ENCODE data around the gene TMEM117. TPM values are rescaled to one million over a fixed set of nuclear protein-coding genes. Genes with fewer than 3 reads are reported as not detected.
"Not testable (repeated sequence)": the region's sequence is repeated elsewhere in the genome, so short reads cannot be mapped to it uniquely, and the experiment has no call there.

TMEM117 gene
- total RNA-seq, 1 experiment from 2014 or later, result 1.1 TPM

DNA sequence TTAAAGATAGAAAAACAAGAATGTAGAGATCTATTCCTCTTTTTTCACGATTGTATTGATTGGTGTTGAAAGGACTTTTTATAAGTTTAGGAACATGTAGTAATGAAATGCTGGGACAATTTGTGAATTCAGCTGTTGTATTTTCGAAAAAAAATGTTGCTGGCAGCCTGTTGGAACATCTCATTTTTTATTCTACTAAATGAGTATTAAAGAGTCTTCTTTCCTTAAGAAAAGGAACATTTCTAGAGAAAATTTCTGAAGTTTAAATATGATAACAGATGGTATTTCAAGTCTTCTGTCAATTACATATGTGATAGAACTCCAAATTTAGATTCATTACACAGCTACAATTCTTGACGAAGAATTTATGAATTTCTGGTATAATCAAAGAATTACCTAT is 189.6 kb downstream of the TMEM117 start:
- CTCF ChIA-PET, result interaction anchor here (0.6 kb wide), 1 partner anchor 9 kb away, joined by 3 read pairs; no protein-coding TSS in a partner anchor
- DNase-seq, result no peak
- H3K27me3 Mint-ChIP-seq (ENCODE audit: unreplicated experiment), result no peaks in the 10 kb centered on the region

DNA sequence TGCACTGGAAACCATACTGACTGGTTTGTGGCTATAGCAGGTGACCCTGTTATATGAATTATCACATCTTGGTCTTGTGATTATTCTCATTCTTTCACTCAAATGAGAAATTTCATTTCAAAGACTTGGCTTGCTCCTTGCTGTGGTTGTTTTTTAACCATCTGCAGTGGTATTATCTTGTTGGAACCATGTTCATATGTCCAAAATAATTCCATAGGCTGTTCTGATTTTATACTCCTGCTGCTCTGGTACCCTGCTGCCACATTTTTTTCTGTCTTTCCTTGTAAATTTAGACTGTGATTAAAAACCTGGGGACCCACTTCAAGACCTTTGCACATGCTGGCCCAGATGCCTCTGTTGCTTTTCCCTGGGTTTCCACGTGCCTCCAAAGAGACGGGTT is 190.2 kb downstream of the TMEM117 start:
- intact Hi-C loops (cut with micrococcal nuclease; ENCODE audit: unreplicated experiment), result no loop called here
- no TSS peak for BruUV-seq (replicated peaks)
- no peaks in the 10 kb centered on the region for H3K9me3 Mint-ChIP-seq (ENCODE audit: low read depth, unreplicated experiment)
- DNase-seq, result no peak
- no peaks in the 10 kb centered on the region for H3K27me3 Mint-ChIP-seq (ENCODE audit: unreplicated experiment)
- no peaks in the 10 kb centered on the region for H3K36me3 Mint-ChIP-seq (ENCODE audit: insufficient read depth, unreplicated experiment)
- CTCF ChIA-PET, result no interaction called here
- no peaks in the 10 kb centered on the region for H3K4me1 Mint-ChIP-seq (ENCODE audit: low read depth, unreplicated experiment)
- TF ChIP-seq, protein P1, sequence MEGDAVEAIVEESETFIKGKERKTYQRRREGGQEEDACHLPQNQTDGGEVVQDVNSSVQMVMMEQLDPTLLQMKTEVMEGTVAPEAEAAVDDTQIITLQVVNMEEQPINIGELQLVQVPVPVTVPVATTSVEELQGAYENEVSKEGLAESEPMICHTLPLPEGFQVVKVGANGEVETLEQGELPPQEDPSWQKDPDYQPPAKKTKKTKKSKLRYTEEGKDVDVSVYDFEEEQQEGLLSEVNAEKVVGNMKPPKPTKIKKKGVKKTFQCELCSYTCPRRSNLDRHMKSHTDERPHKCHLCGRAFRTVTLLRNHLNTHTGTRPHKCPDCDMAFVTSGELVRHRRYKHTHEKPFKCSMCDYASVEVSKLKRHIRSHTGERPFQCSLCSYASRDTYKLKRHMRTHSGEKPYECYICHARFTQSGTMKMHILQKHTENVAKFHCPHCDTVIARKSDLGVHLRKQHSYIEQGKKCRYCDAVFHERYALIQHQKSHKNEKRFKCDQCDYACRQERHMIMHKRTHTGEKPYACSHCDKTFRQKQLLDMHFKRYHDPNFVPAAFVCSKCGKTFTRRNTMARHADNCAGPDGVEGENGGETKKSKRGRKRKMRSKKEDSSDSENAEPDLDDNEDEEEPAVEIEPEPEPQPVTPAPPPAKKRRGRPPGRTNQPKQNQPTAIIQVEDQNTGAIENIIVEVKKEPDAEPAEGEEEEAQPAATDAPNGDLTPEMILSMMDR (IDR thresholded peaks at IDR 0.05; ENCODE audit: unreplicated experiment), result no peak
- no peak overlapping the region for H3K4me3 Mint-ChIP-seq (ENCODE audit: low read depth, unreplicated experiment)
- H3K27ac Mint-ChIP-seq (ENCODE audit: unreplicated experiment), result no peak overlapping the region

More for the DNA sequence above, 189.6 kb downstream of the TMEM117 start:
- BruUV-seq (replicated peaks), result no TSS peak
- Mint-ChIP-seq H3K27ac (ENCODE audit: unreplicated experiment) (no peak overlapping the region), H3K4me3 (ENCODE audit: low read depth, unreplicated experiment) (no peak overlapping the region), H3K36me3 (ENCODE audit: insufficient read depth, unreplicated experiment) (no peaks in the 10 kb centered on the region), H3K4me1 (ENCODE audit: low read depth, unreplicated experiment) (no peaks in the 10 kb centered on the region), H3K9me3 (ENCODE audit: low read depth, unreplicated experiment) (no peaks in the 10 kb centered on the region)
- intact Hi-C loops (cut with micrococcal nuclease; ENCODE audit: unreplicated experiment), result no loop called here
- TF ChIP-seq, protein P1 (IDR thresholded peaks at IDR 0.05; ENCODE audit: unreplicated experiment), result no peak

DNA sequence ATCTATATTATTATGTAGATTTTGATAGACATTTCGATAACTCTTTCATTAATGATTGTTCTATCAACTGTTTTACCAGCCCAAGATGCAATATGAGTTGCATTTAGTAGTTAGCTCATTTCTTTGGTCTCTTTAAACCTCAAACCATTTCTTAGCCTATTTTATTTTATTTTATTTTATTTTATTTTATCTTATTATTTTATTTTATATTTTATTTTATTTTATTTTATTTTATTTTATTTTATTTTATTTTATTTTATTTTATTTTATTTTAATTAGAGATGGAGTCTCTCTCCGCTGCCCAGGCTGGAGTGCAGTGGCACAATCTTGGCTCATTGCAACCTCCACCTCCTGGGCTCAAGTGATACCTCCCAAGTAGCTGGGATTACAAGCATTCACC is 191.0 kb downstream of the TMEM117 start:
- H3K4me3 Mint-ChIP-seq (ENCODE audit: low read depth, unreplicated experiment); CTCF ChIA-PET; H3K27ac Mint-ChIP-seq (ENCODE audit: unreplicated experiment); H3K36me3 Mint-ChIP-seq (ENCODE audit: insufficient read depth, unreplicated experiment); intact Hi-C loops (cut with micrococcal nuclease; ENCODE audit: unreplicated experiment); H3K27me3 Mint-ChIP-seq (ENCODE audit: unreplicated experiment); BruUV-seq (replicated peaks); DNase-seq; H3K9me3 Mint-ChIP-seq (ENCODE audit: low read depth, unreplicated experiment); H3K4me1 Mint-ChIP-seq (ENCODE audit: low read depth, unreplicated experiment): not testable (repeated sequence)

DNA sequence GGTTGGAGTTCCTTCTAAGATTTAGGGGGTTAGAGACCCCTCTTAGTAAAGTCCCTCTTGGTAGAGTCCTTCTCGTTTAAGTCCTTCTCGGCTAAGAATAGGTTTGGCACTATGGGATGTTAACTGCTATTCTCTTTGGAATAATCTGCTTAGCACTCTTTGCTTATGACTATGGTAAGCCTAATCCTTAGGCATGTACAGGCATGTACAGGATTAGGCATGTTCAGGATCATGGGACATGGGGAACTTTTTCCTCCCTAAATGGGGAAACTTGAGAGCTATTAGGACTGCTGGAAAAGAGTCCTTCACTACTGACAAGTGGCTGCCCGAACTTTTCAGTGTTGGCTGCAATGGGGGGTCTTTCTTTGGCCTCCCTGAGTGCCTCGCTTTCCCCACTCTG is 193.3 kb downstream of the TMEM117 start:
- intact Hi-C loops (cut with micrococcal nuclease; ENCODE audit: unreplicated experiment), result no loop called here
- no TSS peak for BruUV-seq (replicated peaks)

DNA sequence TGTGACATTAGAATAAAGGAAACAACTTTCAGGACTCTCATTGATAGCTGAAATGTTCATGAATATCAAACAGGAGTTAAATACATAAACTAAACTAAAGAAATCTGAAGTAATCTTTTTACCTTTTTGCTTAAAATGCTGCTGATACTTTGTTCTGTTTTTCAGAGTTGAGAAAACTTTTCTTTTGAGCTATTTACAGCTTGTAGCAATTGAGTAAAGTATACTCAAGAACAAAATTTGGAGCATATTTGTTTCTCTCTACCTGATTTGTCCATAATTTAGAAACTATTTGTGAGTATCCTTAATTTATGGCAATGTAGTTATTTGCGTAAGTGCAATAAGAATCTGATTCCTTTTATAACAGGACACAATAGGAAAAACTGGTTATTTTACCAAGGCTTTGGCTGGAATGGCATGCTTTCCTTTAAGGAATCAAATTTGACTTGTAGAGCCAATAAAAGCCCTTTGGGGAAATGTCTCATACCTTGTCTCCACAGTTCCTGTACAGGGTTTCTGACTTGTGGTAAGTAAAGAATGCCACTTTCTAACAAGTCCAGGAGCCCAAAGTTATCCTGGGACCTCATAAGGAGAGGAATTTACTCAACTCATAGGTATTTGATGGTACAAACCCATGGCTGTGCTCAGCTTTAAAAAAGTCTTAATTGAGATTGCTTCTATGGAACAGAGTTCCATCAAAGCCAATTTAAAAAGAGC is 195.7 kb downstream of the TMEM117 start:
- H3K9me3 Mint-ChIP-seq (ENCODE audit: low read depth, unreplicated experiment), result no peaks in the 10 kb centered on the region
- TF ChIP-seq, protein P1 (IDR thresholded peaks at IDR 0.05; ENCODE audit: unreplicated experiment), result no peak
- no TSS peak for BruUV-seq (replicated peaks)
- no peak for DNase-seq
- H3K4me3 Mint-ChIP-seq (ENCODE audit: low read depth, unreplicated experiment), result no peak overlapping the region
- intact Hi-C loops (cut with micrococcal nuclease; ENCODE audit: unreplicated experiment), result no loop called here
- no peaks in the 10 kb centered on the region for H3K4me1 Mint-ChIP-seq (ENCODE audit: low read depth, unreplicated experiment)
- CTCF ChIA-PET, result no interaction called here
- H3K36me3 Mint-ChIP-seq (ENCODE audit: insufficient read depth, unreplicated experiment), result no peaks in the 10 kb centered on the region
- H3K27me3 Mint-ChIP-seq (ENCODE audit: unreplicated experiment), result no peaks in the 10 kb centered on the region
- no peak overlapping the region for H3K27ac Mint-ChIP-seq (ENCODE audit: unreplicated experiment)

More for the DNA sequence above, 193.3 kb downstream of the TMEM117 start:
- Mint-ChIP-seq H3K9me3 (ENCODE audit: low read depth, unreplicated experiment) (no peaks in the 10 kb centered on the region), H3K4me1 (ENCODE audit: low read depth, unreplicated experiment) (no peaks in the 10 kb centered on the region), H3K36me3 (ENCODE audit: insufficient read depth, unreplicated experiment) (no peaks in the 10 kb centered on the region), H3K4me3 (ENCODE audit: low read depth, unreplicated experiment) (no peak overlapping the region), H3K27me3 (ENCODE audit: unreplicated experiment) (no peaks in the 10 kb centered on the region), H3K27ac (ENCODE audit: unreplicated experiment) (no peak overlapping the region)
- CTCF ChIA-PET, result no interaction called here
- TF ChIP-seq, protein P1 (IDR thresholded peaks at IDR 0.05; ENCODE audit: unreplicated experiment), result no peak
- no peak for DNase-seq
